DOHH2 (cell line): Measurements from ENCODE around the gene PCBP3.

ENCODE experiments used
- H3F3A ChIP-seq: fragments of 200-600 bp; sonication (generic), shearing (Covaris generic); 2 replicates; pipeline ENCODE4 v1.6.0; 2016; ENCODE audit warnings: antibody characterized with exemption, mild to moderate bottlenecking; ENCODE audit not compliant: control insufficient read depth, insufficient read depth
- H3K27ac ChIP-seq: fragments of 200-600 bp; sonication (generic); 2 replicates; pipeline ENCODE4 v1.5.1; 2014; ENCODE audit warnings: low read depth, mild to moderate bottlenecking, low read length, moderate library complexity
- H3K27me3 ChIP-seq: fragments of 200-600 bp; sonication (generic); 2 replicates; pipeline ENCODE4 v1.6.1; 2014; ENCODE audit warnings: mild to moderate bottlenecking, low read length, mixed read lengths; ENCODE audit not compliant: control insufficient read depth
- H3K36me3 ChIP-seq: fragments of 200-600 bp; sonication (generic); 2 replicates; pipeline ENCODE4 v1.6.1; 2014; ENCODE audit warnings: mild to moderate bottlenecking, low read length, moderate library complexity, mixed read lengths; ENCODE audit not compliant: control insufficient read depth
- H3K4me1 ChIP-seq: fragments of 200-600 bp; sonication (generic); 2 replicates; pipeline ENCODE4 v1.6.1; 2014; ENCODE audit warnings: mild to moderate bottlenecking, low read length, mixed read lengths; ENCODE audit not compliant: control insufficient read depth
- H3K4me2 ChIP-seq: fragments of 200-600 bp; sonication (generic); 2 replicates; pipeline ENCODE4 v1.6.0; 2014; ENCODE audit warnings: mild to moderate bottlenecking, low read length, moderate library complexity
- H3K4me3 ChIP-seq: fragments of 200-600 bp; sonication (generic); 2 replicates; pipeline ENCODE4 v1.5.1; 2014; ENCODE audit warnings: mild to moderate bottlenecking, low read length, mixed read lengths
- H3K79me2 ChIP-seq: fragments of 200-600 bp; sonication (generic); 2 replicates; pipeline ENCODE4 v1.6.1; 2014; ENCODE audit warnings: mild to moderate bottlenecking, low read length, mixed read lengths; ENCODE audit not compliant: control insufficient read depth
- H3K9me2 ChIP-seq: fragments of 200-600 bp; sonication (generic); replicated peaks from 2 replicates; pipeline ENCODE4 v1.6.1; 2014; ENCODE audit warnings: mild to moderate bottlenecking, low read length, mixed read lengths; ENCODE audit not compliant: control insufficient read depth
- H3K9me3 ChIP-seq: fragments of 200-600 bp; sonication (generic); 2 replicates; pipeline ENCODE4 v1.6.1; 2014; ENCODE audit warnings: antibody characterized with exemption, low read length, mixed read lengths; ENCODE audit not compliant: control insufficient read depth, insufficient read depth
- H4K20me1 ChIP-seq: fragments of 200-600 bp; sonication (generic); 2 replicates; pipeline ENCODE4 v1.6.0; 2014; ENCODE audit warnings: low read depth, mild to moderate bottlenecking, antibody characterized with exemption, low read length, moderate library complexity; ENCODE audit not compliant: control insufficient read depth, insufficient read depth
- CTCF ChIP-seq: fragments of 200-600 bp; sonication (generic); IDR thresholded peaks from one replicate; pipeline ENCODE4 v1.5.1; 2014; ENCODE audit warnings: antibody characterized with exemption, mild to moderate bottlenecking, low read depth, low read length; ENCODE audit not compliant: poor library complexity, severe bottlenecking
- EZH2phosphoT487 ChIP-seq: fragments of 200-600 bp; sonication (generic); IDR thresholded peaks from 2 replicates; pipeline ENCODE4 v1.6.1; 2017; ENCODE audit warnings: borderline replicate concordance, mild to moderate bottlenecking, antibody characterized with exemption, low read length, moderate library complexity, mixed read lengths

Gene PCBP3

GRCh38 chr21:45643021-45643980, at the start of gene PCBP3:
Gene PCBP3 (plus strand): TSS chr21:45643725. CDS start chr21:45850086, 206,361 bp downstream.
- Histone ChIP-seq H3K27ac (no peak within 1 kb of the TSS), H3F3A (no peaks in the 10 kb centered on the region), H3K9me3 (no peaks in the 10 kb centered on the region), H4K20me1 (no peaks in the 10 kb centered on the region), H3K79me2 (no peaks in the 10 kb centered on the region), H3K4me1 (peaks cover 7% of the 10 kb centered on the region; the same call in 1 of the 2 replicates), H3K27me3 (0 out of 2 replicates have a peak, but pooled peaks cover 1% of the 10 kb centered on the region), H3K9me2 (no peaks in the 10 kb centered on the region), H3K36me3 (no peaks in the 10 kb centered on the region), H3K4me2 (no peak within 1 kb of the TSS), H3K4me3 (no peak within 1 kb of the TSS)
- TF ChIP-seq EZH2phosphoT487 (no peak), CTCF (no peak)

- Histone ChIP-seq H3K36me3 (no peaks in the 10 kb centered on the region), H3K79me2 (no peaks in the 10 kb centered on the region), H3K9me3 (peaks cover 3% of the 10 kb centered on the region; the same call in 1 of the 2 replicates), H4K20me1 (no peaks in the 10 kb centered on the region), H3K27ac (no peak overlapping the region), H3K27me3 (no peaks in the 10 kb centered on the region), H3K9me2 (no peaks in the 10 kb centered on the region), H3K4me2 (no peak overlapping the region), H3F3A (no peaks in the 10 kb centered on the region), H3K4me3 (no peak overlapping the region), H3K4me1 (no peaks in the 10 kb centered on the region)
- no peak for TF ChIP-seq CTCF
- TF ChIP-seq EZH2phosphoT487 = no peak
Measured at GRCh38 chr21:45594721-45595489, 48.6 kb upstream of the PCBP3 start.

GRCh38 chr21:45595574-45596295, 47.8 kb upstream of the PCBP3 start:
- Histone ChIP-seq H3K4me3 (no peak overlapping the region), H3K9me3 (peaks cover 3% of the 10 kb centered on the region; the same call in 1 of the 2 replicates), H3K4me1 (no peaks in the 10 kb centered on the region), H3K4me2 (no peak overlapping the region), H3K36me3 (no peaks in the 10 kb centered on the region), H4K20me1 (no peaks in the 10 kb centered on the region), H3F3A (no peaks in the 10 kb centered on the region), H3K79me2 (no peaks in the 10 kb centered on the region), H3K27me3 (no peaks in the 10 kb centered on the region), H3K9me2 (no peaks in the 10 kb centered on the region), H3K27ac (no peak overlapping the region)
- TF ChIP-seq EZH2phosphoT487 (no peak), CTCF (no peak)
